Stimulated activated CD4-positive, alpha-beta T cell treated with anti-CD3 and anti-CD28 coated beads, Interleukin-1b, Interleukin-23, amount 100 ng/mL, for 48 hours (primary cell): ENCODE measurements around the gene YWHAQ.

Source experiments
- DNase-seq: peaks from one replicate; pipeline ENCODE4 v3.0.0-alpha.2; 2020

YWHAQ gene

DNA sequence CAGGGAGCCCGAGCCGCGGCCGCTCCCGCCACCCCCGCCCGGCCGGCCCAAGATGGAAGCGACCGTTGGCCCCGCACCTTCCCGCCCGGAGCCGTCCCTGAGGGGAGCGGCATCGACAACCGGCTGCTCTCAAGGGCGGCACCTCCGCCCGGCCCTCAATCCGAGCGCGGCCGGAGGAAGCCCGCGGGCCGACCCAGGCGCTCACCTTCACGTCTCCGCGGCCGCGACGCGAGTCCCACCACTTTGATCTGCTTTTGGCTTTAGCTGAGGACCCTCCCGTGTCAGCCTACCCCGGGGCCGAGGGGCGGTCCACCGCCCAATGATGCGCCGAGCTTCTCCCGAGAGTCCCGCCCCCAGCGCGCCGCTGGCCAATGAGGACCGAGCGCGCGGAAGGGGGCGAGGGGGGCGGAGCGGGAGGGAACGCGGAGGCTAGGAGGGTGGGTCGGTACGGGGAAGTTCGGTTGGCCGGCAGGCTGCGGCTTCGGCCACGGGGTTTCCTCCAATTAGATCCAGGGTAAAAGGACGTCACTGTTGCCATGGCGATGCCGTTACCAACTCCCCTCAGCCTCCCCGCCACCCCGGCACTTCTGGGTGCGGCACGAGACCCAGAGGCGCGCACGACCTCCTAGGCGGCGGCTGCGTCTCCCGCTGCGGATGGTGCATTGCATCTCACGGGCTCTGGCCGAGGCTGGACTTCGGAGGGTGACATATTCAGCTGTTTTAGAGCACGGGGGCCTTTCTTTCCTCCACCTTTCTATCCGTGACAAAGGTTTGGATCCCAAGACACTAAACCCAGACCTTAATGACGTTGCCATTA lies at the start of gene YWHAQ:
YWHAQ (minus strand) TSS at position 262 of the 817 bp plus-strand sequence. CDS start 545 bp downstream, outside the sequence.
- DNase-seq, result peak; percentile 97

DNA sequence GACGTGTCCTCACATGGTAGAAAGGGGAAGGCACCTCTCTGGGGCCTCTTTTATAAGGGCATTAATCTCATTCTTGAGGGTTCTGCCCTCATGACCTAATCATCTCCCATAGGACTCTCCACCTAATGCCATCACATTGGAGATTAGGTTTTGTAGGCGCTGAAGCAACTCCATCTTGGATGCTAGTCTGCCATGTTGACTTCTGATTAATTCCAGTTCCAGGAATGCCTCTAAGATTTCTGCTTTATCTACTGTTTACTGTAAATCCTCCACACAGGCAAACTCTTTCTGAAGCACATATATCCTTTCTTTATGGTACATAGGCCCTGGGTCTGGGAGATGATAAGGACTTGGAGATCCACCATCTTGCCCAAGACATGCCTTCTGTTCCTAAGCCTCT lies 49.3 kb upstream of the YWHAQ start:
- DNase-seq, result no peak

DNA sequence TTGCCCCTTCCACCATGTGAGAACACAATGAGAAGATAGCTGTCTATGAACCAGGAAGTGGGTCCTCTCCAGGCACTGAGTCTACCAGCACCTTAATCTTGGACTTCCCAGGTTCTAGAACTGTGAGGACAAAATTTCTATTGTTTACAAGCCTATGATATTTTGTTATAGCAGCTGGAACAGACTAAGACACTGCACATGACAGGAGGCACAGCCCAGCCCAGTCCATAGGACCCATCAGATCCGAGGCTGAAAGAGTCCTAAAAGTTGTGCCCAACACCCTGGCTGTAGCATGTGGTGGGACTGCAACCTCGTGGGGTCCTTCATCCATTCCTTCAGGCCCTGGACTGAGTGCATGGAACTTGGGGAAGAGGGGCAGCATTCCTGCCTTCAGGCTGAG lies 48.4 kb upstream of the YWHAQ start:
- no peak for DNase-seq

DNA sequence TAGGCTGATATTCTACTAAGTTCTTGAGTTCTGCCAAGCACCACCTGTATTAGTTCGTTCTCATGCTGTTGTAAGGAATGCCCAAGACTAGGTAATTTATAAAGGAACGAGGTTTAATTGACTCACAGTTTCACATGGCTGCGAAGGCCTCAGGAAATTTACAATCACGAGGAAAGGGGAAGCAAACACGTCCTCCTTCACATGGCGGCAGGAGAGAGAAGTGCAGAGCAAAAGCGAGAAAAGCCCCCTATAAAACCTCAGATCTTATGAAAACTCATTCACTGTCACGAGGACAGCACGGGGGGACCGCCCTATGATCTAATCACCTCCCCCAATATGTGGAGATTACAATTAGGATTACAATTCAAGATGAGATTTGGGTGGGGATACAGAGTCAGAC lies 47.7 kb upstream of the YWHAQ start:
- DNase-seq, result no peak

DNA sequence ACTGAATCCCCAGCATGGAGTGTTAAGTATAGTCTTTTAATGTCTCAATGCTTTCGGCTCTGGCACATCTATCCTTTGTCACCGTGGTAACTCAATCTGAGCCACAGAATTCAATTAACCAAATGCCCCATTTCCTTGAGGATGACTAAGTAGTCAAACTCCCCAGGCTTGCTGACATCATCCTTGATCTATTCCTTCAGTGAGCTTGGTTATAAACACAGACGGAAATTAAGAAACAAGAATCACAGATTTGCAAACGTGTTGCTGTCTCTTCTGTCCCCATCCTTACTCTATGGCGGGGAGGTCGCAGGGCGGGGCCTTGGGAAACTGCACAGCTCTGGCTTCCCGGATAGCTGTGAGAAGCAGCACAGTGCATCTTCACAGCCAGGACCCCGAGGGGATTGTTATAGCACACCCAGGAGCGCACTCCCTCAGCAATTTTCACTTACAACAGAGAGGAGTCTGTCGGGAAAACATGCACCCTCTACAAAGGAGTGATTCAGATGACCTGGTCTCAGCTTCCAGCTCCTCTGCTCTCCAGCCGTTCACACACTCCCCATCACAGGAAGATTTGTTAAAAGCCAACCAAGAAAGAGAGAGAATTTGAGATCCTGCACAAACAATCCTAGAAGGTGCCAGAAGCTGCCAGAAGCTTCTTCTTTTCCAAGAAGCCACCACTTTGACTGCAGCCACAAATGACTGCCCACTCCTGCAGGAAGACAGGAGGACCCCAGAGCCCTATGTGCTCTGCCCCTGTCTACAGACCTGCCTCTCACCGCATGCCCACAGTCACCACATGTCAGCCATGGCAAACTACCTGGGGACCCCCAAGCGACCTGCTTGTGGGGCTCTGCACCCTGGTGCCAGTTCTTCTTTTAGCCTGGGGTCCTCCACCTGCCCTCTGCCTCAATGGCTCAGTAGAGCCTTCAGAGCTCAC lies 44.9 kb upstream of the YWHAQ start:
- DNase-seq, result no peak

DNA sequence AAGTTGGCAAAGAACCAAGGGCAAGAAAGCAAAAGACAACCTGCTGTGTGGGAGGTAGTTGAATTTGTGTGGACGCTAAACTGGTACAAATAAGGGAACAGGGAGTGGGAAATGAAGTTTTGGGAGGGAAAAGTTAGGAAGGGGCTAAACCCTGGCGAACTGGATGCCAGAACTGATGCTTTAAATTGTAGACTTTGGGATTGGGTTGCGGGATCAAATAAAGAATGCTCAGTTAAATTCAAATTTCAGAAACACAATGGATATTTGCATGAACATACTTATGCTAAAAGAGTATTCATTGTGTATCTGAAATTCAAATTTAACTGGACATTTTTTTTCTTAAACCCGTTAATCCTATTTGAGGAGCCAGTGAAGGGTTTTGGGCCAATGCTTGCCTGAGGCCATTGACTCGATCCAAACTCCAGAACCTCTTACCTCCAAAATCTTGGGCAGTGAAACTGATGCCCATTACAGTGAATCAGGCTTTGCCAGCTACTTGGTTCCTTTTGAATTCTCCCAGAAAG lies 44.2 kb upstream of the YWHAQ start:
- no peak for DNase-seq

DNA sequence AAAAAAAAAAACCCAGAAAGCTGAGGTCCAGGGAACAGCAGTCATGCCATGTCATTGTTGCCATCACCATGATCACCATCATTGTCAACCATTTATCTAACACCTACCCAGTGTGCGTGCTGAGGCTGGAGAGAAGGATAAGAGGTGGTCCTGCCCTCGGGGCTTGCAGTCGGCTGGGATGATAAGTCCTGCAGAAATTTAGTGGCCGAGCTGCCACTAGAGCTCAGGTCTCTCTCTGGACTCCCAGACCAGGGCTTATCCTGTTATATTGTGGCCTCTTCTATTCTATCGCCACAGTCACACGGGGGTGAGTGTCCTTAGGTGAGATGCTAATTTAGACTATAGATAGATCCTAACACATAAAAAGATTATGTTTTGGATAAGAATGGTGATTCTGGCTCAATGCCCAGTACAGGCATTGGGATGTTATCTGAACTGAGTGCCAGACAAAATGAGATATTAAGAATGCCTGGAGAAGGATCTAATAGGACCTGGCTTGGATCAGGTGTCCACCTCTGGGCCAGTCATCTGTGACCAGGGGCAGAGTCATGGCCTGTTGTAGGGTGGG lies 43.2 kb upstream of the YWHAQ start:
- no peak for DNase-seq

DNA sequence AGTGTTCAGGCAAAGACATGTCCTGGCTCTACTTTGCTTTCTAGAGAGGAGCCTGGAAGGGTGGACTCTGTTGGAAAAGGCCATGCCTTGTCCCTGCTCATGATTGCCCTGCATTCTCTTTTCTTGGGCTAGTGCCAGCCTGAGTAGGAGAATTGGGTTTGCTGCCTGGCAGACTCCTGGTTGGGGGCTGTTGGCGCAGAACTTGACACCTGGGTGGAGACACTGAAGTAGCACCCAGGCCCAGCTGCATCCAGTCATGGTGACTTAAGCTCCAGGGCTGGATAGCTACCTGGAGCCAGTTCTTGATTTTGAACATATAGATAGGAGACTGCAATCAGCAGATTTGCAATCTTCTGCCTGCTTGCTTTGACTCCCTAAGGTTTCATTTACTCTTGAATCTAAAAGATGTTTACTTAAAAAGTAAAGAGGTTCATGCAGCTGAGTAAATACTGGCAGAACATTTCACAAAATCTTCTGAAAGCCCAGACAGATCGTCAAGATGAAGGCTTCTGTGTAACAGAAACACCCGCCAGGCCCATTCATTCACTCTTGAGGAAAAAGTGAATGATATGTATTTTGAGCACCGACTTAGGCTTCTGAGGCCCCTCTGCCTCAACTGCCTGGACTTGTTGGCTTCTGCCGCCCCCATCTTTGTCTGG lies 38.0 kb upstream of the YWHAQ start:
- no peak for DNase-seq

DNA sequence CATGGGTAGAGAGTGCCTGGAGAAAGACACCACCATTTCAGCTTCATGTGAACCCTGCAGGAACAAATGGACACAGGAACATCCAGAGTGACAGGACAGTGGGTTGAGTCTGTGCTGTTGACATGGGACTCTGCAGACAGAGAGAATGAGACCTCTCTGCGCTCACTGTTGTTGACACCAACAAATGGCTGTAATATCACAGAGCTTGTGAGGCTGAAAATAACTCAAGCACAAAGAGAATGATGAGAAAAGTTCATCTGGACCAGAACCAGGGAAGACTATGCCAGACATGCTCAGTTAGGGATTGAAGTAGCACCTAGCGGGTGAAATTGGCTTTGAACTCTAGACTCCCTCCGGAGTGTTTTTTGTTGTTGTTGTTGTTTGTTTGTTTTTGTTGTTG lies 37.0 kb upstream of the YWHAQ start:
- no peak for DNase-seq

DNA sequence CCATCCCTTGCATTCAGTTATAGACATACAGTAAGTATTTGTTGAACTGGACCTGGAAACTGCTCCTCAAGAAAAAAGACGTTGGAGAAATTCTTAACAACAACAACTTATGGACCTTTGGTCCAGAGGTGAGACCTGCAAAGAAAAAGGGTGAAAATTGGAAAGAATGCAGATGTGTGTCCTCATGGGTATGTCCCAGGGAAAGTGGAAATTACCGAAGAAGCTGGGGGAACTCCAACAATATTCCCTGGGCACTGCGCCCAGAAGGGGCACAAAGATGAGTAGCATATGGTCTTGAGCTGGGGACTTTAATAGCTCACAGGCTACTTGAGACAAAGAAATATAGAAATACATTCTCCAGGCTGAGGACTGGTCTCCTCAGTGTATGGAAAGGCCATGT lies 35.5 kb upstream of the YWHAQ start:
- DNase-seq, result no peak

DNA sequence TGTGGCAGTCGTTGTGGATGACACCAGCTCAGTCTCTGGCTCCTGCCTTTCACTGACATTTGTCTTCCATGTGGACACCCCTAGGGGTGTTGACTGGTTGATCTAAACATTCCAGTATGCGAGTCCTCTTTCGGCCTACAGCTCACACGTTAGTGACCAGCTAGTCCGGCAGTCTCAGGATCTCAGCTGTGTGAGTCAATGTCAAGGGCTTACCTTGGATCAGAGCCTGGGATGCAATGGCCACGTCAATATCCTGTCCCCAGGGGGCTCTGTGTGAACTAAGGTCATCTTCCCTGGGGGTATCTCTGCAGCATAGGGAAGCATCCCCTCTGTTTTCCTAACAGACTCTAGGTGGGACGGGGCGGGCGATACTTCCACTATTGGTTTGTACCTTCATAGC lies 35.1 kb upstream of the YWHAQ start:
- DNase-seq, result no peak

DNA sequence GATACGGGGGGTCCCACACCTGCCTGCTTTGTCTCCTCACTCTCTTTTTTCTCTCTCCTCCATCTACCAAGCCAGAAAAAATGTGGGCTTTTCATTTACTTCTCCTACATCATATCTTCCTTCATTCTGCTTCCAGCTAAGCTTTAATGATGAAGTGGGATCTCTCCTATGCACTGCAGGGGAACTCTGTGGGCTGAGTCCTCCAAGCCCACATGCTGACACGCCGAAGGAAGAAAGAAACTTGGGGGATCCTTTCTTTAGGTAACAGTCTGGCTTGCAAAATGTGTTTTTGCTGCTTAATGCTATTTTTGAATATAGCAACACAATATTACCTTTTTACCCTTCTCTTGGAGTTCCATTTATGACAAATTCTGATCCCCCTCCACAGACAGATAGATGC lies 33.6 kb upstream of the YWHAQ start:
- DNase-seq, result no peak

DNA sequence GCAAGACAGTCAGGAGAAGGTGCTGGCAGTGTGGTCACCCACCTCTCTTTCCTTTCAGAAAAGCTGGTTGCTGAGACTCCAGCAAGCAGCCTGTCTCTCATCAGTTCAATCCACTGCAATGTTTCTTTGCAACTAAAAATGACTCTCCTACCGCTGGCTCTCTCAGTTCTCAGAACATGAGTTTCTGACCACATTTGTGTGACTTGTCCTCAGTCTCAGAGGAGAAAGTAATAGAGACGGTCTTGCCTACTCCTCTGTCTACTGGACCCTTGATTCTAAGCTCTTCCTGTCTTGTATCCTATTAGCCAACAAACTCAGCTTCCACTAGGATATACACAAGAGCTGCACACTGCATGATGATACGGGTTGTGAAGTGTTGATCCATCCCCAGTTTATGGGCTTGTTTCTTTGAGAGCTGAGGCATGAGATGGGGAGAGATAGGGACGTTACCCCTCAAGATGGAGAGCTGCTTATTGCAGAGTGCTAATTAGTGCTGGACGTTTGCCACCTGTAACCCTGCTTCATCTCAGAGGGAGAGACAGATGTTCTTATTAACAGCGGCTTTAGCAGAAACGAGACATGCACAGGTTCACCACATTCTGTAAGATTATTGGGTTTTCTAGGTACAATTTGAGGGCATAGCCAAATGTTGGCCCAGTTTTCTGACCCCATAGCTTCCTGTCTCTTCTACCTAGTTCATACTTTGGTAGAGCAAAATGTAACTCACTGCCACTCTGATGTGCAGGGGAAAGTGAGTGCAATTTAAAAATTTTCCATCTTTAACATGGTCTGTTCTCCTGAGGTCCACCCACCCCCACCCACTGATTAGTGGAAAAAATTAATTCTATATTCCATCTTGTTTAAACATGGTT lies 32.4 kb upstream of the YWHAQ start:
- no peak for DNase-seq

DNA sequence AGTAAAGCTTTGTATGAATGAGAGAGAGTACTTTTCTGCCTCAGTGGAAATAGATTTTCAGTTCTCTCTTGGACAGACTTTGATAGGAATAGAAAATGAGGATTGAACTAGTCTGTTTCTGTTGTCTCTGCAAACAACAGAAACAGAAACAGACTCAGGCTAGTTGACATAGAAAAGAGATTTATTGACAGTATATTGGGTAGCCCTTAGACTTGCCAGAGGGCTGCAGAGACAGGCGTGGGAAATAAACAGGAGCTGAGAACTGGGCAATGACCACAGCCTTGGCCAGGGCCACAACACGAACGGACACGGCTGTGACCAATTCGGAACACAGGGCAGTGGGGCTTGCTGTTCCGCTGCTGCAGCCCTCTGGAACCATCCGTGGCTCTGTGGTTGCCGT lies 30.5 kb upstream of the YWHAQ start:
- no peak for DNase-seq

DNA sequence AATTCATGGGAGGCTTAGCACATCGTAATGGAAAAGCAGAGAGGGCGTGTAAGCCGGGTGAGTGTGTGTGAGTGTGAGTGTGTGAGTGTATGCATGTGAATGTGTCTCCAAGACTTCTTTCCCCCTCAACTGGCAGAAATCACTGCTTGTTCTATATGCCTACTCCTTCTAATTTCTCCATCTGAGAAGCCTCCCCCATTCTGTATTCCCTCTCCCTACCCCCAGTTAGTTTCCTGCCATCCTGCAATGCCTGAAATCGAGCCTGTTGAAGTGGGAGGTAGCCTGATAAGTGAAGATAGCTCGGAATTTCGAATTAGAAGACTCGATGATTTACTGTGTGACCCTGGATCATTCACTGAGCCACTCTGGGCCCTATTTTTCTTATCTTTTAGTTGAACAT lies 30.0 kb upstream of the YWHAQ start:
- no peak for DNase-seq

DNA sequence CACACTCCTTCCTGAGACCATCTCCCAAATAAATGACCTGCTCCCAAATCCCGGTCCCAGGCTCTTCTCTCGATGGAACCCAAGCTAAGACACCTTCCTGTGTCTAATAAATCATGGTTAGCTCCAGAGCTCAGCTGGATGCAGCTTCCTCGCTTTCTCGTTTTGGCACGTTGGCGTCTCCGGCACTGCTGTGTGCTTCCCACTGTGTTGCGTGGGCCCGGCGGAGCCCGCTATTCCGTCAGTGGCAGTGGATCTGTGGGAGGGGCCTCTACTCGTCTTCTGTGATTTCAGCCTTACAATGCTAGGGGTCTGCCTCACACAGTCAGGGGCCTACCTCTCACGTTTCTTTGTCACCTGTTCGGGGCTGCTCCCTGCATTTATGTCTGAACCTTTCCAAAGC lies 29.4 kb upstream of the YWHAQ start:
- no peak for DNase-seq

DNA sequence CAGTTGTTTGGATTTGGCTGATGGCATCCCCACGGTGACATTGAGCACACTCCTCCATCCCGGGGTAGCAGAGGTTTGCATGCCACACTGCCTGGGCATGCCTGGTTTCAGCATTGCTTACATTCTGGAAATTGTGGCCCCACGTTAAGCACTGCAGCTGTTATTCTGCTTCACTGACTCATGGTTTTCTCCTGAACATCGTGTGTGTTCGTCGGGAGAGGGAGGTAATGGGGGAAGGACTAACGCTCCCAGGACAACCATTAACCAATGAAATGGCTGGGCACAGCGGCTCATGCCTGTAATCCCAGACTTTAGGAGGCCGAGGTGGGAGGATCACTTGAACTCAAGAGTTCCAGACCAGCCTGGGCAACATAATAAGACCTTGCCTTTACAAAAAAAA lies 28.2 kb upstream of the YWHAQ start:
- no peak for DNase-seq

DNA sequence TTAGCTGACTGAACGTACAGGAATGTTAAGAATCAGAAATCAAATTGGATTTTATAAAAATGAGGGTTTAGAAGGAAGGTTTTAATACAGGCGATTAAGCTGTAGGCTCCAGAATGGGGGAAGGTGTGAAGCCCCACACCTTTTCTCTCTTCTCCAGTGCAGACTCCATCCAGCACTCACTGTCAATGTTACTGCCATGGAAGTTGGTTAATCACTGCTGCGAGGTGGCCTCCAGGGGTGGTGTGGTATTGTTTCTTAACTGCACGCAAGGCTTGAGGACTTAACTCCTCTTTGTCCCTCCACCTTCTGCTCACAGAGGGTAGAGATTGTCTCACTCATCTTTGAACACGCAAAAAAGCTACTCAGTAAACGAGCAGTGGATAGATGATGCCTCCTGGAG lies 26.9 kb upstream of the YWHAQ start:
- DNase-seq, result no peak

DNA sequence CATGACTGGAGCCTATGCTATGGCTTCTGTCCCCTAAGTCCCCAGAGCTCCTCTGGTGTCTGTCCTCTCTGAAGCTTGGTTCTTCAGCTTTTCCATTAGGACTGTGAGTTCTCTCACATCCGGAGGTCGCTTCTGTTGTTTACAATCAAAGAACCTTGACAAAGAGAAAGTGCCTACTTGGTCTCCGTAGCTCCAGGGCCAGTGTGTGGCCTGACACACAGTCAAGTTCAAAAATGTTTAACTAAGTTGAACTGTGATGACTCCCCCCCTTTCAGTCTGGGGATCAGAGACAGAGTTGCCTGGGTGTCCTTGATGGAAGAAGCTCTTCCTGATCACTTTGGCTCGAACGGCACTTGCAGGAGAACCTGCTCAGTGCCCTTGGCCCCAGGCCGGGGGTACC lies 26.3 kb upstream of the YWHAQ start:
- DNase-seq, result no peak

DNA sequence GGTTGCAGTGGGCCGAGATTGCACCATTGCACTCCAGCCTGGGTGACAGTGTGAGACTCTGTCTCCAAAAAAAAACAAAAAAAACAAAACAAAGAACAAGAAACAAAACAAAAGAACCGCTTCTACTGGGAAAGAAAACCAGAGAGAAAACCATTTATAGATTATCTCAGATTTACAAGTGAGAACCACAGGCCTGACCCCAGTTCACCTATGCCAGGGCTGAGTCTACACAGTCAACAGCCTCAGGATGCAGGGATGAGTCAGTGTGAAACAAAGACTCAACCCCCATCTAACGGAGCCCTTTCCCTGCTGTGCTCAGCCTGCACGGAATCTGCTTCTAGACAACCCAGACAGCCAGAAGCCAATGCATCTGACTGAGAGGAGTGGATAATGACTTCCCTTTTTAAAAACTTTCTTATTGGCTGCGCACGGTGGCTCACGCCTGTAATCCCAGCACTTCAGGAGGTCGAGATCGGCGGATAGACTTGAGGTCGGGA lies 25.5 kb upstream of the YWHAQ start:
- DNase-seq, result peak; percentile 84

DNA sequence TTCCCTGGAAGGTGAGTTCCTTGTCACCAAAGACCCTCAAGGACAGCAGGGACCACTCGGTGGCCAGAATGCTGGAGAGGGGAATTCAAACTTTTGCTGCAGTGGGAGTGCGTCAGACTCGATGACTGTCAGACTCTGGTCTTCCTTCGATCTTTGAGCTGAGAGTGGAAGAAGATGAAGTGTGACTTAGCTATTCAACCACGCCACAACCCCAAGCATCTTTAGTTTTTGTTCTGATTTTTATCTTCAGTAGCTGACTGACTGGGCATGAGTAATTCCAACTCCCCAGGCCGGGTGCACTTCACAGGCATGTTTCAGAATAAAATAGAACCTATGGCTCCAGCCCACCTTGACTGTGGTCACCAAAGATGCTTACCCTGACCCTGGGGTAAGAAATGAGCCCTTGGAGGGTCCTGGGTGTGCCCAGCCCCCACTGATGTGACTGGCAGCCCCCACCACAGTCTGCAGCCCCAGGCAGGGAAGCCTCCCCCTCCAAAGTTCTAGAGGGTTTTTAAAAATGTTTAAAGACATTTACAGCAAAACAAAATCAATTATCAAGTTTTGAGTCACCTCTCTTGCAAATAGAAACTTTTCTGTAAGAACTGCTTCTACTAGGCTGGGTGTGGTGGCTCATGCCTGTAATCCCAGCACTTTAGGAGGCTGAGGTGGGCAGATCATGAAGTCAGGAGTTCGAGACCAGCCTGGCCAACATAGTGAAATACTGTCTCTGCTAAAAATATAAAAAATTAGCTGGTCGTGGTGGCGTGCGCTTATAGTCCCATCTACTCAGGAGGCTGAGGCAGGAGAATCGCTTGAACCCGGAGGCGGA lies 24.9 kb upstream of the YWHAQ start:
- peak; percentile 82 for DNase-seq
